Measurements from ENCODE around the gene SLIT3. TPM values are rescaled to one million over a fixed set of nuclear protein-coding genes. Genes with fewer than 3 reads are reported as not detected.

Gene SLIT3
- total and polyA plus RNA-seq, 10 of the 15 experiments (the other 5 are each of a cell fraction or from before 2014, with no cell fraction given), result 0.05 TPM; not detected in 9

GRCh38 chr5:169226895-169227294, 74.0 kb downstream of the SLIT3 start:
- no peak for ATAC-seq
- WGBS (ENCODE audit: insufficient coverage, insufficient replicate concordance, low lambda C conversion rate, missing lambda C conversion rate), result 12% methylated on average over 3 of the region's 3 CpGs
- in situ Hi-C loops (cut with MboI) (no loop called here), intact Hi-C loops (cut with micrococcal nuclease; ENCODE audit: unreplicated experiment) (no loop called here)
- Histone ChIP-seq H3K4me3 (no peak overlapping the region), H2AFZ (ENCODE audit: control insufficient read depth, low read depth, low read length) (no peak overlapping the region), H3K36me3 (ENCODE audit: control insufficient read depth in 2 of 2, insufficient read depth in 2 of 2, low read length in 1 of 2) (no peaks in the 10 kb centered on the region), H3K4me2 (ENCODE audit: control insufficient read depth, insufficient read depth) (no peak overlapping the region), H3K79me2 (ENCODE audit: control insufficient read depth, insufficient read depth, low read length) (no peaks in the 10 kb centered on the region), H3K27ac (ENCODE audit: control insufficient read depth, insufficient read depth) (no peak overlapping the region), H3K27me3 (replicated peaks in 1 of 2; ENCODE audit: control insufficient read depth in 2 of 2, insufficient read depth in 2 of 2, low read length in 1 of 2) (peaks cover 0 to 3% of the 10 kb centered on the region in 2 experiments; a peak in 1 of 4 replicates), H3K9me3 (replicated peaks; ENCODE audit: control insufficient read depth, insufficient read depth, low read length) (no peaks in the 10 kb centered on the region), H4K20me1 (ENCODE audit: control insufficient read depth, insufficient read depth) (no peaks in the 10 kb centered on the region), H3K4me1 (ENCODE audit: control insufficient read depth, insufficient read depth, low read length) (no peaks in the 10 kb centered on the region), H3K9ac (ENCODE audit: control insufficient read depth, insufficient read depth, low read length) (no peak overlapping the region)
- ChIA-PET POLR2A (no interaction called here), CTCF (no interaction called here), SMC1A (ENCODE audit: uncharacterized antibody, unreplicated experiment) (no interaction called here), RAD21 (ENCODE audit: unreplicated experiment) (no interaction called here)
- no TSS peak for BruUV-seq (replicated peaks)
- TF ChIP-seq PML (IDR thresholded peaks at IDR 0.05; ENCODE audit: low read length) (no peak), IRF5 (IDR thresholded peaks at IDR 0.05; ENCODE audit: borderline replicate concordance) (no peak), ETV6 (conservative IDR thresholded peaks at IDR 0.05 in 1 of 2, IDR thresholded peaks at IDR 0.05 in 1 of 2; ENCODE audit: borderline replicate concordance in 1 of 2, low read depth in 1 of 2) (no peak), NFYB (IDR thresholded peaks at IDR 0.05; ENCODE audit: insufficient read depth, low read depth, low read length) (no peak), ZNF24 (IDR thresholded peaks at IDR 0.05) (no peak), NBN (IDR thresholded peaks at IDR 0.05) (no peak), MLLT1 (IDR thresholded peaks at IDR 0.05) (no peak), CBX5 (IDR thresholded peaks at IDR 0.05; ENCODE audit: low read depth) (no peak), NR2C1 (IDR thresholded peaks at IDR 0.05) (no peak), ZBTB40 (IDR thresholded peaks at IDR 0.05; ENCODE audit: borderline replicate concordance) (no peak)
- FAIRE-seq, result no peak
- DNase-seq (ENCODE audit: low read depth, low spot score), result no peak
